MCF 10A (cell line): ENCODE results near the gene DUS2. TPM values are rescaled to one million over a fixed set of nuclear protein-coding genes. Genes with fewer than 3 reads are reported as not detected.

Experiments used
- BruUV-seq: library from RNA; stranded (reverse); fragments of 400-500 nt; replicated peaks from 2 replicates; lab custom pipeline; 2021; lab: Mats Ljungman, UMichigan
- CTCF ChIA-PET: fragments of 300-600 bp; sonication (Branson Sonifier 250); formaldehyde crosslinking; extraction: SDS; loops from one replicate; lab custom pipeline; 2021; ENCODE audit warnings: antibody characterized with exemption, inconsistent platforms; lab: Yijun Ruan, JAX
- POLR2A ChIA-PET: fragments of 300-600, 350-650 bp; sonication (Branson Sonifier 250); formaldehyde crosslinking; extraction: SDS; loops from one replicate; lab custom pipeline; 2020; ENCODE audit warnings: antibody characterized with exemption, inconsistent platforms; lab: Yijun Ruan, JAX
- DNase-seq: peaks from one replicate; pipeline ENCODE4 v3.0.0-alpha.2; 2018; ENCODE audit not compliant: unreplicated experiment
- H3K27ac Mint-ChIP-seq: one replicate; pipeline ENCODE4 v1.8.0; 2022; ENCODE audit warnings: mild to moderate bottlenecking, low read depth, mixed read lengths; ENCODE audit not compliant: unreplicated experiment
- H3K27me3 Mint-ChIP-seq: one replicate; pipeline ENCODE4 v1.8.0; 2022; ENCODE audit warnings: mixed read lengths; ENCODE audit not compliant: insufficient read depth, unreplicated experiment
- H3K36me3 Mint-ChIP-seq: one replicate; pipeline ENCODE4 v1.8.0; 2022; ENCODE audit warnings: mild to moderate bottlenecking, moderate library complexity, mixed read lengths; ENCODE audit not compliant: insufficient read depth, unreplicated experiment
- H3K4me1 Mint-ChIP-seq: one replicate; pipeline ENCODE4 v1.8.0; 2022; ENCODE audit warnings: mixed read lengths; ENCODE audit not compliant: insufficient read depth, unreplicated experiment
- H3K4me3 Mint-ChIP-seq: one replicate; pipeline ENCODE4 v1.8.0; 2022; ENCODE audit warnings: mild to moderate bottlenecking, moderate library complexity, mixed read lengths; ENCODE audit not compliant: unreplicated experiment
- H3K9me3 Mint-ChIP-seq: one replicate; pipeline ENCODE4 v1.8.0; 2022; ENCODE audit warnings: mixed read lengths; ENCODE audit not compliant: unreplicated experiment
- CTCF ChIP-seq: fragments of 200-600 bp; IDR thresholded peaks from one replicate; pipeline ENCODE4 v1.8.0; 2022; ENCODE audit warnings: antibody characterized with exemption, mild to moderate bottlenecking; ENCODE audit not compliant: unreplicated experiment
- intact Hi-C: fragments of 100-400 bp; cut with micrococcal nuclease; formaldehyde crosslinking; loops from 2 replicates; pipeline ENCODE4 v1.14.1; 2022
- total RNA-seq: library from RNA; stranded (reverse); gene quantifications from 2 replicates; pipeline ENCODE4 v1.2.3, GENCODE V29; 2022

The DUS2 gene
- total RNA-seq, 1 experiment from 2014 or later, result 24.2 TPM

- intact Hi-C loops, result no loop called here
- BruUV-seq, result no TSS peak
- peaks cover 5% of the 10 kb centered on the region for H3K4me1 Mint-ChIP-seq
- H3K9me3 Mint-ChIP-seq, result no peaks in the 10 kb centered on the region
- TF ChIP-seq CTCF, result no peak
- H3K4me3 Mint-ChIP-seq, result no peak overlapping the region
- DNase-seq, result no peak
- ChIA-PET POLR2A (interaction anchor here (1.0 to 8.4 kb wide), 4 partner anchors 14 to 165 kb away, joined by 3 to 104 read pairs (median 18); partner anchors contain the start of genes ESRP2 and NFATC3), CTCF (interaction anchor here (0.6 to 1.8 kb wide), 10 partner anchors 10 to 551 kb away, joined by 3 to 12 read pairs (median 3); partner anchors contain the start of genes NFATC3 and SLC7A6)
- H3K27me3 Mint-ChIP-seq, result no peaks in the 10 kb centered on the region
- H3K36me3 Mint-ChIP-seq, result peaks cover 44% of the 10 kb centered on the region
- H3K27ac Mint-ChIP-seq, result no peak overlapping the region
These were observed 48.4 kb downstream of the DUS2 start for GRCh38 chr16:68071518-68071901.

GRCh38 chr16:68072038-68072695 is 49.1 kb downstream of the DUS2 start:
- ChIA-PET CTCF (interaction anchor here (0.6 to 1.8 kb wide), 11 partner anchors 13 to 256 kb away, joined by 3 to 12 read pairs (median 4); partner anchors contain the start of genes NFATC3 and SLC7A6), POLR2A (interaction anchor here (0.5 to 8.4 kb wide), 9 partner anchors 13 to 558 kb away, joined by 3 to 104 read pairs (median 7); partner anchors contain the start of genes DDX28, DUS2, ESRP2 and NFATC3)

GRCh38 chr16:68073902-68074760 is 51.0 kb downstream of the DUS2 start:
- no peak overlapping the region for H3K4me3 Mint-ChIP-seq
- H3K4me1 Mint-ChIP-seq, result peaks cover 5% of the 10 kb centered on the region
- H3K9me3 Mint-ChIP-seq, result no peaks in the 10 kb centered on the region
- intact Hi-C loops, result no loop called here
- no TSS peak for BruUV-seq
- CTCF ChIA-PET, result interaction anchor here (0.7 to 1.1 kb wide), 6 partner anchors 9 to 258 kb away, joined by 3 to 5 read pairs (median 4); no protein-coding TSS in a partner anchor
- no peaks in the 10 kb centered on the region for H3K27me3 Mint-ChIP-seq
- H3K27ac Mint-ChIP-seq, result no peak overlapping the region
- DNase-seq, result no peak
- POLR2A ChIA-PET, result interaction anchor here (0.7 to 8.4 kb wide), 3 partner anchors 12 to 1644 kb away, joined by 3 to 104 read pairs (median 3); partner anchors contain the start of genes ESRP2 and NFATC3
- no peak for TF ChIP-seq CTCF
- H3K36me3 Mint-ChIP-seq, result peaks cover 48% of the 10 kb centered on the region

More at GRCh38 chr16:68072038-68072695, 49.1 kb downstream of the DUS2 start:
- Mint-ChIP-seq H3K9me3 (no peaks in the 10 kb centered on the region), H3K36me3 (peaks cover 48% of the 10 kb centered on the region), H3K27ac (no peak overlapping the region), H3K4me1 (peaks cover 5% of the 10 kb centered on the region), H3K27me3 (no peaks in the 10 kb centered on the region), H3K4me3 (no peak overlapping the region)
- BruUV-seq, result no TSS peak
- peak; percentile 86 for DNase-seq
- intact Hi-C loops, result loop anchor here (1.0 kb wide), 1 partner anchor 157 kb away; no protein-coding TSS in a partner anchor
- TF ChIP-seq CTCF, result no peak
